SU-DHL-6 (cell line): ENCODE results near the gene PRMT3.

Source experiments
- EZH2phosphoT487 ChIP-seq: fragments of 200-600 bp; sonication (generic), shearing (Covaris generic); conservative IDR thresholded peaks from 2 replicates; pipeline ENCODE4 v1.6.1; 2018; ENCODE audit warnings: mild to moderate bottlenecking, antibody characterized with exemption, low read length, moderate library complexity, mixed read lengths
- TF ChIP-seq, protein P1 (sequence below): fragments of 200-600 bp; sonication (generic); IDR thresholded peaks from one replicate; pipeline ENCODE4 v1.5.1; 2017; ENCODE audit warnings: antibody characterized with exemption, mild to moderate bottlenecking, low read length, moderate library complexity; ENCODE audit not compliant: insufficient read depth, poor library complexity, severe bottlenecking

DNA sequence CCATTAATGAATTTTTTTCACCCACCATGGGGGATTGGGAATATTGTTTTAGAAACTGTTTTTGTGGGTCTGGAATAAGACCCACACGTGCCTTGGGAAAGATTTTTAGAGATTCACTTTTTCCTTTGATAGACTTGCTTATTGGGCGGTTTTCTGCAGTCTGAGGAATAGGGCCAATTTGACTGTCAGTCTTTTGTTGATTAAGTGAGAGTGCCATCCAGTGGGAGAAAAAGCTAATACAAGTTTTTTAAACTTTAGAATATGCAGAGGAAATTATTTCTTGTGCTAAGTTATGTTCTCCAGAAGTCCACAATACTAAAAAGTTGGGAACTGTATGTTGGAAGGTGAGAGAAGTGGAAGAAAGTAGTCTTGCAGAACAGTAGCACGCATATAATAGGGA is 56.1 kb downstream of the PRMT3 start:
- TF ChIP-seq, protein P1, sequence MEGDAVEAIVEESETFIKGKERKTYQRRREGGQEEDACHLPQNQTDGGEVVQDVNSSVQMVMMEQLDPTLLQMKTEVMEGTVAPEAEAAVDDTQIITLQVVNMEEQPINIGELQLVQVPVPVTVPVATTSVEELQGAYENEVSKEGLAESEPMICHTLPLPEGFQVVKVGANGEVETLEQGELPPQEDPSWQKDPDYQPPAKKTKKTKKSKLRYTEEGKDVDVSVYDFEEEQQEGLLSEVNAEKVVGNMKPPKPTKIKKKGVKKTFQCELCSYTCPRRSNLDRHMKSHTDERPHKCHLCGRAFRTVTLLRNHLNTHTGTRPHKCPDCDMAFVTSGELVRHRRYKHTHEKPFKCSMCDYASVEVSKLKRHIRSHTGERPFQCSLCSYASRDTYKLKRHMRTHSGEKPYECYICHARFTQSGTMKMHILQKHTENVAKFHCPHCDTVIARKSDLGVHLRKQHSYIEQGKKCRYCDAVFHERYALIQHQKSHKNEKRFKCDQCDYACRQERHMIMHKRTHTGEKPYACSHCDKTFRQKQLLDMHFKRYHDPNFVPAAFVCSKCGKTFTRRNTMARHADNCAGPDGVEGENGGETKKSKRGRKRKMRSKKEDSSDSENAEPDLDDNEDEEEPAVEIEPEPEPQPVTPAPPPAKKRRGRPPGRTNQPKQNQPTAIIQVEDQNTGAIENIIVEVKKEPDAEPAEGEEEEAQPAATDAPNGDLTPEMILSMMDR, result peak; percentile 34
- no peak for TF ChIP-seq EZH2phosphoT487
